Measurements from ENCODE around the gene CLOCK.

GRCh38 chr4:55416176-55416575, 130.5 kb downstream of the CLOCK start:
- TF ChIP-seq POLR2A (IDR thresholded peaks at IDR 0.05) (no peak), POLR2AphosphoS5 (IDR thresholded peaks at IDR 0.05) (no peak)
- TF ChIP-seq, protein P1, sequence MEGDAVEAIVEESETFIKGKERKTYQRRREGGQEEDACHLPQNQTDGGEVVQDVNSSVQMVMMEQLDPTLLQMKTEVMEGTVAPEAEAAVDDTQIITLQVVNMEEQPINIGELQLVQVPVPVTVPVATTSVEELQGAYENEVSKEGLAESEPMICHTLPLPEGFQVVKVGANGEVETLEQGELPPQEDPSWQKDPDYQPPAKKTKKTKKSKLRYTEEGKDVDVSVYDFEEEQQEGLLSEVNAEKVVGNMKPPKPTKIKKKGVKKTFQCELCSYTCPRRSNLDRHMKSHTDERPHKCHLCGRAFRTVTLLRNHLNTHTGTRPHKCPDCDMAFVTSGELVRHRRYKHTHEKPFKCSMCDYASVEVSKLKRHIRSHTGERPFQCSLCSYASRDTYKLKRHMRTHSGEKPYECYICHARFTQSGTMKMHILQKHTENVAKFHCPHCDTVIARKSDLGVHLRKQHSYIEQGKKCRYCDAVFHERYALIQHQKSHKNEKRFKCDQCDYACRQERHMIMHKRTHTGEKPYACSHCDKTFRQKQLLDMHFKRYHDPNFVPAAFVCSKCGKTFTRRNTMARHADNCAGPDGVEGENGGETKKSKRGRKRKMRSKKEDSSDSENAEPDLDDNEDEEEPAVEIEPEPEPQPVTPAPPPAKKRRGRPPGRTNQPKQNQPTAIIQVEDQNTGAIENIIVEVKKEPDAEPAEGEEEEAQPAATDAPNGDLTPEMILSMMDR (IDR thresholded peaks at IDR 0.05), result no peak
